ENCODE data around the gene DOCK2.
"Not testable (repeated sequence)": the region's sequence is repeated elsewhere in the genome, so short reads cannot be mapped to it uniquely, and the experiment has no call there.

The DOCK2 gene

GRCh38 chr5:169756071-169756765 is 119.1 kb downstream of the DOCK2 start:
- DNase-seq (ENCODE audit: low spot score), result no peak

- no peak for DNase-seq (ENCODE audit: low spot score)
Measured at GRCh38 chr5:169757016-169757415, 119.9 kb downstream of the DOCK2 start.

- no peak for DNase-seq (ENCODE audit: low spot score)
Measured at GRCh38 chr5:169758886-169759285, 121.8 kb downstream of the DOCK2 start.

GRCh38 chr5:169760229-169760628 is 123.2 kb downstream of the DOCK2 start:
- DNase-seq (ENCODE audit: low spot score), result no peak

GRCh38 chr5:169762338-169763095 is 125.4 kb downstream of the DOCK2 start:
- DNase-seq (ENCODE audit: low spot score), result no peak

GRCh38 chr5:169763376-169764017 is 126.4 kb downstream of the DOCK2 start:
- DNase-seq (ENCODE audit: low spot score), result no peak

GRCh38 chr5:169764018-169764378 is 126.9 kb downstream of the DOCK2 start:
- no peak for DNase-seq (ENCODE audit: low spot score)

GRCh38 chr5:169765176-169765996 is 128.3 kb downstream of the DOCK2 start:
- DNase-seq (ENCODE audit: low spot score), result no peak

GRCh38 chr5:169766943-169767342 is 129.9 kb downstream of the DOCK2 start:
- DNase-seq (ENCODE audit: low spot score), result not testable (repeated sequence)

GRCh38 chr5:169767938-169768337 is 130.9 kb downstream of the DOCK2 start:
- DNase-seq (ENCODE audit: low spot score), result no peak

- DNase-seq (ENCODE audit: low spot score), result no peak
Measured at GRCh38 chr5:169768416-169768815, 131.3 kb downstream of the DOCK2 start.

- DNase-seq (ENCODE audit: low spot score), result no peak
Measured at GRCh38 chr5:169770109-169770508, 133.0 kb downstream of the DOCK2 start.

- no peak for DNase-seq (ENCODE audit: low spot score)
Measured at GRCh38 chr5:169772256-169772655, 135.2 kb downstream of the DOCK2 start.

- DNase-seq (ENCODE audit: low spot score), result no peak
Measured at GRCh38 chr5:169772688-169773087, 135.6 kb downstream of the DOCK2 start.

- no peak for DNase-seq (ENCODE audit: low spot score)
Measured at GRCh38 chr5:169777159-169777558, 140.1 kb downstream of the DOCK2 start.

- DNase-seq (ENCODE audit: low spot score), result no peak
Measured at GRCh38 chr5:169778622-169779596, 141.8 kb downstream of the DOCK2 start.

GRCh38 chr5:169781420-169782345 is 144.6 kb downstream of the DOCK2 start:
- no peak for DNase-seq (ENCODE audit: low spot score)

- no peak for DNase-seq (ENCODE audit: low spot score)
Measured at GRCh38 chr5:169785771-169786618, 148.9 kb downstream of the DOCK2 start.

GRCh38 chr5:169788168-169788567 is 151.1 kb downstream of the DOCK2 start:
- DNase-seq (ENCODE audit: low spot score), result no peak
